Activated CD4-positive, alpha-beta T cell treated with anti-CD3 and anti-CD28 coated beads, Interleukin-10, Interleukin-2, amounts not matched to agents 100 ng/mL and 50 ng/mL, durations not matched to agents 16 hours and 8 hours (primary cell): ENCODE results near the gene ZBTB4.

Source experiments
- DNase-seq: peaks from one replicate; pipeline ENCODE4 v3.0.0-alpha.2; 2020

The ZBTB4 gene

DNA sequence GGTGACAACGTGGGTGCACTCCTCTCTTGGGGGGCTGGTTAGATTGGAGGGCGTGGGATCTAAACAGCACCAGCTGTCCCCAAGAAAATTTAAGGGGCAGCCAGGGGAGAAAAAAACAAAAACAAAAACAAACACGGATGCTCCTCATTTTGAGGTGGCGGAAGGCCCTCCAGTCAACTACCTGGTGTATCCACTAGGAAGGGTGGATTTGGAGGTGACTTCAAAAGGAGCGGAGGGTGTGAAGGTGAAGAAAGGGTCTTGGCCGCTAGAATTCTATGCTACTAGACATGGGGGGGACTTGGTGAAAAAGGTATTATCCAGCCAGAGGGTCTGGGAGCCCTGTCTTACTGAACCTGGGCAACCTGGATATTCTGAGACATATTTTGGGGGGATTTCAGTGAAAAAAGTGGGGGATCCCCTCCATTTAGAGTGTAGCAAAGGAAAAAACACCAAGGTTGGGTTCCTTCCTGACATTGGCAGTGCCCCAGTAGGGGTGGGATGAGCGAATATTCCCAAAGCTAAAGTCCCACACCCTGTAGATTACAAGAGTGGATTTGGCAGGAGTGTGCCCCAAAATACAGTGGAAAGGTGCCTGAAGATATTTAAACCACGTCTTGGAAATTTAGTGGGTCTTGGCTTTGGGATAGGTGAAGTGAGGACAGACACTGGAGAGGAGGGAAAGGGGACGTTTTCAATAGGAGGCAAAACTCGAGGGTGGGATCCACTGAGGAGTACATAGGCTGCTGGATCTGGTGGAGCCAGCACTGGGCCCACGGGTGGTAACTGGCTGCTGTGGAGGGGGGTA is 40.6 kb downstream of the ZBTB4 start:
- no peak for DNase-seq

DNA sequence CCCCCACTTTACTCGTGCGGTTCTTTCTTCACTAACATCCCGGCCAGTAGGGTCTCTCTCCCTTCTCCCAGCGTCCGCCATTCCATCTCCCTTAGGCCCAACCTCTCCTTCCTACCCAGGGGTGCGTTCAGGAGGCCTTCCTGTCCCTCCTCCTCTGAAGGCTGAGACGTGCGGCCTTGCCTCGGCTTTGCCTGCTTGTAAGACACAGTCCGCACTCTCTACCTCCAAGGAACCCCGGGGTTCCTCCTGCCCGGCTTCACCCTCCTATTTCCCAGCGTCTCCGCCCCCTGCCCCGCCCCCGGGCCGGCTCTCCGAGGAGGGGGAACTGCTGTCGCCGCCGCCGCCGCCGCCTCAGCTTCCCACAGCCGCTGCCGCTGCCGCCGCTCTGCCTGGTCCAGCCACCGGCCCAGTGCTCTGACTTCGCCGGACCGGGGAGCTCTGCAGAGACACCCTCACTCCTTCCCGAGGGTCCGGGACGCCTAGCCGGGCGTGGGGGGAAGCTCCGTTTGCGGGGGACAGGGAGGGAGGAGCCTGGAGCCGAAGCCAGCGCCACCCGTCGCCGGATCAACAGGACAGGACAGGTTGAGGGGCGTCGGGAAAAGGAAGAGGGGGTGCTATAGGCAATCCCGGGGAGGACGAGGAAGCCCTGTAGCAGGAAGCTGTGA is 41.3 kb downstream of the ZBTB4 start:
- DNase-seq = peak; percentile 52

DNA sequence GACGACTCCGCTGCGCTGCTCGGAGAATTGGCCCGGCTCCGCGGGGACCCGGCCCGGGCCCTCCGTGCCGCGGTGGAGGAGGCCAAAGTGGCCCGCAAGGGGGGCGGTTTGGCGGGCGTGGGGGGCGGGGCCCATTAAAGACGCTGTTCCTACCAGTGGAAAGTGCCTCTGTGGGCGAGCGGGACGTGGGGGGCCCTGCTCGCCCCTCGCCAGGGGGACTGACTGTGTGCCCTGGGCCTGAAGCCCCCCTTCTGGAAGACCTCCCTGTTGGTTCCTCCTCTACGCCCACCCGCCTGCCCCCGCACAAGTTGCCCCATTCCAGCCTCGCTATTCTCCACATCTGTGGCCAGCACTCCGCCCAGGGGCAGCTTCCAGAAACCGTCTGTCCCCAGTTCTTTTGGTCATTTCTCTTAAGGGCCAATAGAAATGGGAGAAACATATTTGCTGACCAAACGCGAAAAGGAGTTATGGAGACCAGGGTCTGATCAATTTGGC is 42.0 kb downstream of the ZBTB4 start:
- DNase-seq = no peak

DNA sequence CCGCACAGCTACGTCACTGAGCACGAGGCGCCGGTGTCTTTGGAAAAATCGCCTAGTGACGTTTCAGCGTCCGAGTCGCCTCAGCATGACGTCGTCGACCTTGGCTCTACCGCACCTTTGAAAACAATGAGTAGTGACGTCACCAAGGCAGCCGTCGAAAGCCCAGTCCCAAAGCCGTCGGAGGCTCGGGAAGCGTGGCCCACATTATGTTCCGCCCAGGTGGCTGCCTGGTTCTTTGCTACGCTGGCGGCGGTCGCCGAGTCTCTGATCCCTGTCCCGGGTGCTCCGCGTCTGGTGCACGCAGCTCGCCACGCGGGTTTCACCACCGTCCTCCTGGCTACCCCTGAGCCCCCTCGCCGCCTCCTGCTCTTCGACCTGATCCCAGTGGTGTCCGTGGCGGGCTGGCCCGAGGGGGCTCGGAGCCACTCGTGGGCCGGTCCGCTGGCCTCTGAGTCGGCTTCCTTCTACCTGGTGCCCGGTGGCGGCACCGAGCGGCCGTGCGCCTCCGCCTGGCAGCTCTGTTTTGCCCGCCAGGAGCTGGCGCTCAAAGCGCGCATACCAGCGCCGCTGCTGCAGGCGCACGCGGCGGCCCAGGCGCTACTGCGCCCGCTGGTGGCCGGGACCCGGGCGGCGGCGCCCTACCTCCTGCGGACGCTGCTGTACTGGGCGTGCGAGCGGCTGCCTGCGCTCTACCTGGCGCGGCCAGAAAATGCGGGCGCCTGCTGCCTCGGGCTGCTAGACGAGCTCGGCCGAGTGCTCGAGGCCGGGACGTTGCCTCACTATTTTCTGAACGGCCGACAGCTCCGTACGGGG is 42.7 kb downstream of the ZBTB4 start:
- DNase-seq = peak; percentile 92

DNA sequence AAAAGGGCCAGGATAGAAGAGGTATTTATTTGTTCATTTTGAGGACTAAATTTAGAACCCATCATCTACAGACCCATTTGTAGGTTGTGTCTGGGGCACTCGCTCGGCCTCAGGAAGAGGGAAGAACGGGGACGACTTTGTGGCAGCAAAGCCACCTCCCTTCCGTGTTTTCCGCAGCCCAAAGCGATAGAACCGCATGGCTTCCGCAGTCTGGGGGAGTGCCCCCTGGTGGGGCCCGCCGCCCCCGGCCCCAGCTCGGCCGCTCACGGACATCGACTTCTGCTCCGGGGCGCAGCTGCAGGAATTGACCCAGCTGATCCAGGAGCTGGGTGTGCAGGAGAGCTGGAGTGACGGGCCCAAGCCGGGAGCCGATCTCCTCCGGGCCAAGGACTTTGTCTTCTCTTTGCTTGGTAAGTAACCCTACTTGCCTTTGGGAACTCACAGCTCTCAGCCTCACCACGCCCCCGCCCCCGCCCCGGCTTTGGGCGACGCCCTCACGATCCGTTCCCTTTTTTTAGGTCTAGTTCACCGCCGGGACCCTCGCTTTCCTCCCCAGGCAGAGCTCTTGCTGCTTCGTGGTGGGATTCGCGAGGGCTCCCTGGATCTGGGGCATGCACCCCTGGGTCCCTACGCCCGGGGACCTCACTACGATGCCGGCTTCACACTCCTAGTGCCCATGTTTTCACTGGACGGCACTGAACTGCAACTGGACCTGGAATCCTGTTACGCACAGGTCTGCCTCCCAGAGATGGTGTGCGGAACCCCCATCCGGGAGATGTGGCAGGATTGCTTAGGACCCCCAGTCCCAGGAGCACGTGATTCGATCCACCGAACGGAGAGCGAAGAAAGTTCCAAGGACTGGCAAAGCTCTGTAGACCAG is 43.5 kb downstream of the ZBTB4 start:
- DNase-seq = peak; percentile 67

DNA sequence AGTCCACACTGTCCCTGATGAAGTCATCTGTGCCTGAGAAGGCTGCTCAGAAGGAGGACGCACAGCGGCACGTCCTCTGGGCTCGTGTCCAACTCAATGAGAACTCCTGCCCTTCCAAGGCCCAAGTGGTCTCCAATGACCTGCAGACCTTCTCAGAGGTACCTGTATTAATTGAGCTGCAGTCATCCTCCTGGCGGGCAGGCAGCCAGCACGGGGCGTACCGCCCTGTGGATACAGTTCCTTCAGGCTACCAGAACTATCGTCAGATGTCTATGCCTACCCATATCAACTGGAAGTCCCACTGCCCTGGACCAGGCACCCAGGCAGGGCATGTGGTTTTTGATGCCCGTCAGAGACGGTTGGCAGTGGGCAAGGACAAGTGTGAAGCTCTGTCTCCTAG is 47.1 kb downstream of the ZBTB4 start:
- DNase-seq = no peak

DNA sequence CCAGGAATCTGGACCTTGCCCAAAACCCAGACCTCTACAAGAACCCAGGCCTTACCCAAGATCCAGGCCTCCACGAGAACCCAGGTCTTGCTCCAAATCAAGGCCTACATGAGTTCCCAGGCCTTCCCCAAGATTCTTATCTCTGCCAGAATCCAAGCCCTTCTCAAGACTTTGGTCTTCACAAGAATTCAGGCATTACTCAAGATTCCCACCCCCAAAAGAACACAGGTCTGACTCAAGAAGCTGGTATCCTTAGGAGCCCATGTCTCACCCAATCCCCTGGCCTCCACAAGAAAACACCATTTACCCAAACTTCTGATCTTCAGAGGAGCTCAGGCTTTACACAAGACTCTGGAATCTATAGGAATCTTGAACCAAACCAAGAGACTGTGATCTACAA is 48.2 kb downstream of the ZBTB4 start:
- DNase-seq = no peak

DNA sequence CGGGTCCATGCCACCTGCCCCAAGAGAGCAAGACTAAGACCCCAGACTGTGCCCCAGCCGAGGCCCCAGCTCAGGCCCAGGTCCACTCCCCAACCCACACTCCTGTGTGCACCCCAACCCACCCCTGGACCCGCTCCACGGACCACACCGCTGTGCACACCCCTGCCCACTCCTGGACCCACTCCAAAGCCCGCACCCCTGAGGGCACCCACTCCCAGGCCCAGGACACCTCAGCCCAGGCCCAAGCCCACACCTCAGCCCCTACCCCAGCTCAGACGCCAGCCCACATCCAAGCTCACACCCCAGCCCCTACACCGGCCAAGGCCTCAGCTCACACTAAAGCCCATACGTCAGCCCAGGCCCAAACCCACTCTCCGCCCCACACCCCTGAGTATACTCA is 49.7 kb downstream of the ZBTB4 start:
- no peak for DNase-seq

DNA sequence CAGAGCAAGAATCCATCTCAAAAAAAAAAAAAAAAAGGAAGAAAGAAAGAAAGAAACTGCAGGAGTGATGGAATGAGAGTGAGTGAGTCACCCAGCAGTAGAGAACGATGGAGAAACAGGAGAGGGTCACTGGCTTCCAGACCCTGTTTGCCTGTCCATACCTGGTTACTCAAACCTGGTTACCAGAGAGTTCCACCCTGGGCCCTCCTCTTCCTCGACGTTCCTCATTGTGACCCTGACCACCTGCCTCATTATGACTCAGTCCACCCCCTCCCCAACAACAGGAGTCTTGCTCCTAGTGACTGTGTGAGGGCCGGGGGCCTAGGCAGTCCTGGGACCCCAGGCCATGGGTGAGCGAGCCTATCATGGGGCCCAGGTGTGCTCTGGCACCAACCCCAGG is 50.9 kb downstream of the ZBTB4 start, which contains the start of gene SPEM3:
TSS of gene SPEM3 (plus strand) at position 301 of the 400 bp plus-strand sequence. CDS start at position 347, 46 bp downstream.
- DNase-seq = no peak

DNA sequence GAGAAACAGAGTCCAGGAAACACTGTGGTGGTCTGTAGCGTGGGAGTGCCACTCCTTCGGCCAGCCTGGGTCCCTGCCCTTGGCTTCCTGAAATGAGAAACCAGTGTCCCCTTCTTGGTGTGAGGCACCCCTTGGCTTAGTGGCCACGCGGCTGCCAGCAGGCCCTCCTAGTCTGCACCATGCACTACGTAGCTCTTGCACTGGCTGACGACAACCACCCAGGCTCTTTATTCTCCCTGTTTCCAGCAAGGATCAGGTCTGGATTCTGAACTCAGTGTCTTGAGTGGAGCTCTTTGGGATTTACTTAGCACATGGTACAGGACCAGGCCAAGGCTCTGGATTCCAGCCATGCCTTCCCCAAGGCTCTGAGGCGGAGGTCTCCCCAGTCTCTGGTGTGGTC is 51.9 kb downstream of the ZBTB4 start:
- no peak for DNase-seq

DNA sequence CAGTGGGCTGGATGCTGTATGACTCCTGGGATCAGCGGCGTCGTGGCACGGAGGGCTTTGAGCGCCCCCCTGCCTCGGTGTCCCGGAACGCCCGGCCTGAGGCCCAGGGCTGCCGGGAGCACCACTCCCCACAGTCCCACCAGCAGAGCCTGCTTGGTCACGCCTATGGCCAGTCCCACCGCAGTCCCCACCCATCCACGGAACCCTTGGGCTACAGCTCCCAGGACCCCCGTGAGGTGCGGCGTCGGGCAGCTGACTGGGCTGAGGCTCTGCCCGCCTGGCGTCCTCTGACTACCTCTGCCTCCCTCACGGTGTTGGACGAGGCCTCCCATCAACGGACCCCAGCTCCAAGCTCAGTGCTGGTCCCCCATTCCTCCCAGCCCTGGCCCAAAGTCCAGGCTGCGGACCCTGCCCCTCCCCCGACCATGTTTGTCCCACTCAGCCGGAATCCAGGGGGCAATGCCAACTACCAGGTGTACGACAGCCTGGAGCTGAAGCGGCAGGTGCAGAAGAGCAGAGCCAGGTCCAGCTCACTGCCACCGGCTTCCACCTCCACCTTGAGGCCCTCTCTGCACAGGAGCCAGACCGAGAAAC is 52.4 kb downstream of the ZBTB4 start:
- DNase-seq = no peak

DNA sequence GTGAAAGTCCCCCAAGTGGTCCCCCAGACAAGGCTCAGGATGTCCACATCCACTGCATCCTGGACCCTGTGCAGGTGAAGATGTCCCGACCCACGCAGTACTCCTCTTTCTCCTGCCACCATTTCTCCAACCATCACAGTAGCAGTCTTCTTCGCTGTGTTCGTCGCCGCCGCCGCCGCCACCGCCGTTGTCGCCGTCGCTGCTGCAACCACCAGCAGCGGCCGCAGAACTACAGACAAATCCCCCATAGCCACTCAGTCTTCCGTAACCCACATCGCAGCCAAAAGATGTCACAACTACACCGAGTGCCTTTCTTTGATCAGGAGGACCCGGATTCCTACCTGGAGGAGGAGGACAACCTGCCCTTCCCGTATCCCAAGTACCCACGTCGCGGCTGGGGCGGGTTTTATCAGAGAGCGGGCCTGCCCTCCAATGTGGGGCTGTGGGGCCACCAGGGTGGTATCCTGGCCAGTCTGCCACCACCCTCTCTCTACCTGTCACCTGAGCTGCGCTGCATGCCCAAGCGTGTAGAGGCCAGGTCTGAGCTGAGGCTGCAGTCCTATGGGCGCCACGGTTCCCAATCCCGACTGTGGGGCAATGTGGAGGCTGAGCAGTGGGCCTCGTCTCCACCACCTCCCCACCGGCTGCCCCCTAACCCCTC is 53.1 kb downstream of the ZBTB4 start:
- no peak for DNase-seq

DNA sequence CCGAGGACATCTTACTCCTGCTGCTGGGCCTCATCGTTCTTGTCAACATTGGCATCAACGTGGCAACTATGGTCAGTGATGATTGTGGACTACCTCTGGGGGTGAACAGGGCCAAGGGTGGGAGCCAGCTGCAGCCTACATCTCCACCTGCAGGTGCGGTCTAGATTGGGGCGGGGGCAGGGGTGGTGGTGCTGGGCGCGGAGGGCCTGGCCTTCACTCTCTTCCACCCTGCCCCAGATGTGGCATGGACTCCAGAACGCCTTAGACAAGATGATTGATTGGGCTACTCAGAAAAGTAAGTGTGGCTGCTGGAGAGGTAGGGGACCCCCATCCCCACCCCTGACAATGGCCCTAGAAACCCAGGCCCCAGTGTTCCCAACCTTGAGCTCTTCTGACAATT is 53.7 kb downstream of the ZBTB4 start:
- DNase-seq = no peak

DNA sequence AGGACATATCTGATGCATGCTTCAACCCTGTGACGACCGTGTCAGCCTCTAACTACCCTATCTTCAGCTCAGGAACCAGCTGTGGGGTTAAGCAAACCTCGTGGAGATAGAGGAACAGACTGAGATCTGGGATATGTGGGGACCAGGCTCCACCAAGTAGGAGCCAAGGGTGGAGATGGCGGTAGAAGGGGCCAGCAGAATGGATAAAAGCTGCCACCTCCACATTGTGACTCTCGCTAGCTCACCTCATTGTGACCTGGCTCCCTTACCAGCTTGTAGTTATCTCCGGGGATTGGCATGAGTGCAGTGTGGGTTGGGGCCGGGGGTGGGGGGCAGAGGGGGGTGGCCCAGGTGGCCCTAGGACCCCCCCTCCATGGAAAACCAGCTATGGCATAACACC is 54.1 kb downstream of the ZBTB4 start, which contains the start of gene SPEM2:
TSS of gene SPEM2 (plus strand) at position 301 of the 400 bp plus-strand sequence. CDS start at position 374, 73 bp downstream.
- DNase-seq = no peak

DNA sequence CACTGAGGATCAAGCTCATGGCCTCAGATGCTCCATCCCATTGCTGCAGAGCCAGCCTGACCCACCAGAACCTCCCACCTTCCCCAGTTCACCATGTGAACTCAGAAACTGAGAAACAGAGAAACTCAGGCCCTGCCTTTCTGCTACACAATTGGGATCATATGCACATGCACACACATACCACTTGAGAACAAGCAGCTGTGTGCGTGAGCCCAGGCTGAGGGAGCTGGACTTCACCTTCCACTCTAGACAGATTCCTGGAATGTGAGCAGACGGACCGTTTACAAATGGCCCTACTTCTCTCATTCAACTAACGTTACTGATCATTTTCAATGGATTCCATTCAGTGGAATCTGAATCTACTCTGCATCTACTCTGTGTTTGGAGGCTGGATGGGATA is 55.8 kb downstream of the ZBTB4 start:
- no peak for DNase-seq

DNA sequence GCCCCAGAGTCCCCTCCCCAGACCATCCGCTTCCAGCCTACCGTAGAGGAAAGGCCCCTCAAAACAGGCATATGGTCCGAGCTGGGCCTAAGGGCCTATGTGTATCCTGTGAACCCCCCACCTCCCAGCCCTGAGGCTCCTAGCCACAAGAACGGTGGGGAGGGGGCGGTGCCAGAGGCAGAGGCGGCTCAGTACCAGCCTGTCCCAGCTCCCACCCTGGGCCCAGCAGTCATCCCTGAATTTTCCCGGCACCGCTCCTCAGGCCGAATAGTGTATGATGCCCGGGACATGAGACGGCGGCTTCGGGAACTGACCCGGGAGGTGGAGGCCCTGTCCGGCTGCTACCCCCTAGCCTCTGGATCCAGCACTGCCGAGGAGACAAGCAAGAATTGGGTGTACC is 58.2 kb downstream of the ZBTB4 start:
- no peak for DNase-seq

DNA sequence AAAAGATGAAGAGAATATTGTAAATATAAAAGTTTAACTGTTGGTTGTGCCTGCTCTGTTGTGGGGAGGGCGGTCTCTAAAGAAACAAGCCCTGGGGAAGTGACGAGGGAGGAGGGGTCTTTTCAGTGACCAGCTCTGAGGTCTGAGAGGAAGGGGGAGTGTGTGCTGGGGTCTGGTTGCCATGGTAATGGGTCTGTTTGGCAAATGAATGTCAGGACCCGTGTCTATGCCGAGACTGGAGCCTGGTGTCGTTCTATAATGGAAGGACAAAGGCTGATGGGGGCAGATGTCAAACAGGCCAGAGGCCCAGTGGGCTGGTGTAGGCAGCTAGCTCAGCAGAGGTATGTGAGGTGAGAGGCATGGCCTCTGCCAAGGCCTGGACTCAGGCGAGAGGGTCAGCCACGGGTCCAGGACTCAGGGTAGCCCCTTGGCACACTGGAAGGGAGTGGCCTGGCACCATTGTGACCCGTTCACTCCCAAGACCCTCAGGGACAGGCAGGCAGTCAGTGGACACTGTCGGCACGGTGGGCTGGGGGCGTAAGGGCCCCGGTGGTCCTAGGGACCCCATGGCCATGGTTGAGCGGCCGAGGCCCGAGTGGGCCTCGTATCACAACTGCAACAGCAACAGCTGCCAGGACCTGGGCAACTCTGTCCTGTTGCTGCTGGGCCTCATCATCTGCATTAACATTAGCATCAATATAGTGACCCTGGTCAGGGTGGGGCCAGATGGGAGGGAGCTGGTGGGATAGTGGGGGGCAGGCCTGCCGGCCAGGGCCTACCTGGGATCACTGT is 59.4 kb downstream of the ZBTB4 start, which contains the start of gene SPEM1:
TSS of gene SPEM1 (plus strand) at position 506 of the 792 bp plus-strand sequence. CDS start at position 567, 61 bp downstream.
- no peak for DNase-seq

DNA sequence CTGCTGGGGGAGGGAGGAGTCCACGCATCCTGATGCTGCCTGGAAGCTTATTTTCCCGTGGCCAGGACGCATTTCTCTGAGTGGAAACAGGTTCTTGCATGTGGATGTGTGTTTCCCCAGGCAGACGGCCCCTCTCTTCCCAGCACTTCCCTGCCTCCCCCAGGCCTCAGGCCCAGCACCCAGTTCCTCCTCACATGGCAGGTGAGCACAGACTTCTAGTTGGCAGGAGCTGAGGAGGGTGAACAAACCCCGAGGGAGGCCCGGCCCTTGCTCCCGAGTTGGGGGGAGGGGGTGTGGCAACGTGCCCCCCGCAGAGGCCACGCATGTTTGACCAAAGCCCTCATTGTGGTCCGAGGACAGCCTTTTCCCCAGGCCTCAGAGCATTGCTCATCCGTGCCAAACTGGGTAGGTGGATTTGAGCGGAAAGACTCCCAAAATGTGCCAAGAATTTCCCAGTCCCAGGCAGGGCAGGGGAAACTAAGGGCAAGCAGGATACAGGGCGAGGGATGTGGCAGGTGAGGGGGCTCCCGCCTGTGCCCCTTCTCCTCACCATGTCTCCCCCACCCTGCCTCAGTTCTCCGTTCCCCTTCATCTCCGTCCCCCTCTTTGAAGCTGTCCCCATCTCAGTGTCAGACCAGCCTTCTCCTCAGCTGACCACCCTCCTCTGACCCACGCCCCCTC is 60.8 kb downstream of the ZBTB4 start:
- no peak for DNase-seq

DNA sequence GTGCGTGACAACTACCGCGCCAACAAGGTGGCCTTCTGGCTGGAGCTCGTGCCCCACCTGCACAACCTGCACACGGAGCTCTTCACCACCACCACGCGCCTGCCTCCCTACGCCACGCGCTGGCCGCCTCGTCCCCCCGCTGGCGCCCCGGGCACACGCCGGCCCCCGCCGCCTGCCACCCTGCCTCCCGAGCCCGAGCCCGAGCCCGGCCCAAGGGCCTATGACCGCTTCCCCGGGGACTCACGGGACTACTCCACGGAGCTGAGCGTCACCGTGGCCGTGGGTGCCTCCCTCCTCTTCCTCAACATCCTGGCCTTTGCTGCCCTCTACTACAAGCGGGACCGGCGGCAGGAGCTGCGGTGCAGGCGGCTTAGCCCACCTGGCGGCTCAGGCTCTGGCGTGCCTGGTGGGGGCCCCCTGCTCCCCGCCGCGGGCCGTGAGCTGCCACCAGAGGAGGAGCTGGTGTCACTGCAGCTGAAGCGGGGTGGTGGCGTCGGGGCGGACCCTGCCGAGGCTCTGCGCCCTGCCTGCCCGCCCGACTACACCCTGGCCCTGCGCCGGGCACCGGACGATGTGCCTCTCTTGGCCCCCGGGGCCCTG is 62.3 kb downstream of the ZBTB4 start:
- no peak for DNase-seq
